ENCODE measurements around the gene IRAK4. TPM values are rescaled to one million over a fixed set of nuclear protein-coding genes. Genes with fewer than 3 reads are reported as not detected.
A peak's percentile ranks its signal among the peaks of the same experiment; 100 is the strongest.
"Not testable (repeated sequence)": the region's sequence is repeated elsewhere in the genome, so short reads cannot be mapped to it uniquely, and the experiment has no call there.

IRAK4 gene
- total RNA-seq = 14.3 TPM
- long read RNA-seq, full-length matches to known transcripts = 2 of 21 reads
- long read RNA-seq, partial matches to known transcripts = 7 of 21 reads
- long read RNA-seq, other reads (novel, unspliced or antisense) = 12 of 21 reads

DNA sequence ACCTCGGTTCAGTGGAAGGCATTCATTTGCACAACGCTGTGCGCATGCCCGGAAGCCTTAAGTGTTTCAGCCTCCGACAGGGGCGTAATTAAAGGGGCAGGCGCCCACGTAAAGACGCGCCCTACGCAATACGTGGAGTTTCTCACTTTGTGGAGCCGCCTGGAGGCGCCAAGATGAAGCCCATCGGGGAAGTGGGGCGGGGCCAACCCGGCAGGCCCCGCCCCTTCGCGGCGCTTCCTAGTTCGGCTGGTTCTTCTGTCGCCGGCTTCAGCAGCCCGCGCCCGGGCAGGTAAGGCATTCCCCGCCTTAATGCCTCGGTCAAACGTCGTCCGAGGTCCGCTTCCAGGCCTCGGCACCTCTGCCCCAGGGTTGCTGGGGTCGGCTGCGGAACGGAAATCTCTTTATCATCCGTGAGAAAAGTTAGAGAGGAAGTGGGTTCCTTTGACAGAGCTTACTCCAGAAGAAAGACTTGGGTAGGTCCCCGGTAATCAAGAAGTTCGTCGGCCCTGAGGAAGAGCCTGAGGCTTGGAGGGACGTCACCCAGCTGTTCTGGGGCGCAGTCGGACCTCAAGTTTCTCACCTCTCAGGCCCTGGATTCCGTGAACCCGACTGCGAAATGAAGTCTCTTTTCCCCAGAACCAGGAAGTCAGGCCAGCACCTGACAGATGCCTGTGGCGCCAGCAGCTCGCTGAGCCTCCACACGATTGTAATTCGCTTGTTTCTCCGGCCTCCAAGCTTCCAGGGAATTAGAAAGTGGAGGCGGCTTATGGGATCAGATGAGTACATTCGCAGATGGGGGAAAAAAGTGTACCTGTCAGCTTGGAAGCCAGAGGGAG, at the start of gene IRAK4, which contains the start of gene PUS7L:
TSS of gene IRAK4 (plus strand) at position 224 of the 836 bp plus-strand sequence. CDS start 9,161 bp downstream, outside the sequence.
TSS of gene PUS7L (minus strand) at position 63 of the 836 bp plus-strand sequence. CDS start 3,545 bp downstream, outside the sequence.
- peak; percentile 98 for DNase-seq (ENCODE audit: low spot score)

DNA sequence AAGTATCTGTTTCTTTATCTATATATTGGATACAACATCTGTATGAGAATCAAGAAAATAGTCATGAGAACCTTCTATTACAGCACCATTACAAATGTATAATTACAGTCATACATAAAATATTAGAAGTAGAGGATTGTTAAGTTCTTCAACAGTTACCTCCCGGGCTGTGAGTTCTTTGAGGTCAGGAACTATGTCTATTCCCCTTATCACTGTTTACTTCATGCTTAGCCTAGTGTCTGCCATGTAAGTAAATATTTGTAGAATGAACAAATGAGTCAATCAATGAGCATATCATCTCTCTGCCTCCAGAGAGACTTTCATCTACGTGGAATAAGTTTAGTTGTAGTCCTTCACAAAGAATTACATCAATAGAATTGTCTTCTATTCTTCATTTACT, 47.4 kb upstream of the IRAK4 start:
- no peak for DNase-seq (ENCODE audit: low spot score)

DNA sequence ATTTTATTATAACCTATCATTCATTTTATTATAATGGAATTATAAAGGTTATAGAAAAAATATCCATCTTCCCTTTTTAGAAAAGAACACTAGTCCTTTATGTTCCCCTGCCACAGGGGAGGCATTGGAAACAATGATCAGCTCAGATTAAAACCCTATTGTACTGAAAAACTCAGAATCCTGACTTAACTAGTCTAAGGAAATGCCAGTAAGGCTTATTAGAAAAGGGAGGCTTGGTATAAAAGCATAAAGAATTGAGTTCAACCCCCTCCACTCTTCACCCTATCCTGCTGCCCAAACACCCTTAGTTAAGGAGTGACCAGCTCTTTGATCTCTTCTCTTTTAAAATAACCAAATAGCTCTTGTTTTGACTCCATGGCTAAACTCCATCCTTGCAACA, 36.1 kb upstream of the IRAK4 start:
- DNase-seq (ENCODE audit: low spot score) = no peak

DNA sequence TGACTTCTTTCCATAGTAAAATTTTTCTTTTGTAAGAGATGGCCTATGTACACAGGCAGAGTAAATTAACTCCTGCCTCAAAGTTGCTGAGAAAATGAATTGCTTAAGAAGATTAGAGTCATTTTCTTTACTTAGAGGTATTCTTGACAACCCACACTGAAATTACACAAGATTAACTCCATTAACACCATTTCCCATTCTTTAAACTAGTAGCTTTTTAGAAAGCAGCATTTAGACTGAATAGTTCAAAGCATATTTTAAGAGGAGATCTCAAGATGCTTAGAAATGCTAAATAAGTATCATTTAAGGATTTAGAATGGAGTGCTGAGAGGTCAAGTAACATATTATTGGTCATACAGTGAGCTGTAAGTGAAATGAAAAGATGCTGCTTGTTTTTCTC, 35.6 kb upstream of the IRAK4 start:
- DNase-seq (ENCODE audit: low spot score) = no peak

DNA sequence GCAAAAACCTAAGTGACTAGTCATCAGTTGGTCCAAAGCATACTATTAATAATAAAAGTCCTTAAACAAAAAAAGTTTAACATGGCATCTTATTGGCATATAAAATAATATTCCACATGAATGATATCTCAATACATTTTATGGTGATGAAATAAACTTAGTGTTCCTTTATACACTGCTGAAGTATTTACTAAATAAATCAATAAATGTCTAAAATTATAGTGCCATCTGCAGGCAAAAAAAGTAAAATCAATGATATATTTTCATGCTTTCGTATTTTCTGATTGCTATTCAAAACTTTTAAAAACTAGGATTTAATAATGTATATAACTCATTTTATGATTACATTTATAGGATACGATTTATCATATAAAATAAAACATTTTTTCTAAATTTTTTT, 30.6 kb upstream of the IRAK4 start:
- DNase-seq (ENCODE audit: low spot score) = no peak

DNA sequence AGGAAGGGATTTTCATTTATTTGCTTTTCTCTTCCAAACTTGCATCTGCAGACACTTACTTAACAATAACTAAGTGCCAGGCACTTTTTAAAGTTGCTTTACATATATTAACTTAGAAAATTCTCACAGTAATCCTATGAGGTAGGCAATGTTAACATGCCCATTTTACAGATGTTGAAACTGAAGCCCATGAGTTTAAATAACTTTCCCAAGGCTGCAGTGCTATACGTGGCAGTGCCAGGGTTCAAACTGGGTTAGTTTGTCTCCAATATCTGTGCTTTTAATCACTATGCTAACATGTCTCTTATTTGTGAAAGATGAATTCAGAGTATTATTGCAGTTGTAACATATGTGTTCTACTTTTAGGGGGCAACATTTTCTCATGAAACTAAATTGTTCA, 30.1 kb upstream of the IRAK4 start:
- DNase-seq (ENCODE audit: low spot score) = no peak

DNA sequence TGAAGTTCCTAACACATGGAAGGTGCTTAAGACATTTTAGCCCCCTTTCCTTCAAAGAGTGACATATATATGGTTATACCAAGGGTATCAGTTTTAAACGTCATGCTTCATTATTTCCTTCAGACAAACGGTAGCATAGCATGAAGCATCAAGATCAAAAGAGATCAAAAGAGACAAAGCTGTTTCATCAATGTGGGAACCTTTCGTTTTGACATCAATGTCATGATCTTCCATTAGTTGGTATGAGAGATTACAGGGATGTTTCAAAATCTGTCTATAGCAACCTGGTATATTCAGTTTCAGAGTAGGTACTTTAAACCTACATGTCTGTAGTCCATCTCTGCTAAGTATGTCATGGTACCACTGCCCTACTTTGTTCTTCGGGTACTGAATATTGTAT, 28.5 kb upstream of the IRAK4 start:
- no peak for DNase-seq (ENCODE audit: low spot score)

DNA sequence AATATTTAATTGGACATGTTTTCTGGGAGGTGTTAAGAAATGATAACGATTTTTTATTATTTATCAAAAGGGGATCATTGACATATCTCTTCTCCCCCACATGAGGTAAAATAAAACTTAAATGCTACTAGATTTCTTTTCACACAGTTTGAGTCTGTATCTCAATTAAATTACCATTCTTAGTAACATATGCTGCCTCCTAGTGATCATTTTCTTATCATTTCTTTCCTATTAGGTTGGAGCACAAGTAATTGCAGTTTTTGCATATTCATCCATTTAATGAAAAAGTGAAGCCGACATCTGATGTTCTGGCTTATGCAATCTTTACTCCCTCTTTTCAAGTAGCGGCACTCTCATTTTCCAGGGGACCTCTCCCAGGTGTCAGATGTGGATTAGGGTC, 25.1 kb upstream of the IRAK4 start:
- DNase-seq (ENCODE audit: low spot score) = no peak

DNA sequence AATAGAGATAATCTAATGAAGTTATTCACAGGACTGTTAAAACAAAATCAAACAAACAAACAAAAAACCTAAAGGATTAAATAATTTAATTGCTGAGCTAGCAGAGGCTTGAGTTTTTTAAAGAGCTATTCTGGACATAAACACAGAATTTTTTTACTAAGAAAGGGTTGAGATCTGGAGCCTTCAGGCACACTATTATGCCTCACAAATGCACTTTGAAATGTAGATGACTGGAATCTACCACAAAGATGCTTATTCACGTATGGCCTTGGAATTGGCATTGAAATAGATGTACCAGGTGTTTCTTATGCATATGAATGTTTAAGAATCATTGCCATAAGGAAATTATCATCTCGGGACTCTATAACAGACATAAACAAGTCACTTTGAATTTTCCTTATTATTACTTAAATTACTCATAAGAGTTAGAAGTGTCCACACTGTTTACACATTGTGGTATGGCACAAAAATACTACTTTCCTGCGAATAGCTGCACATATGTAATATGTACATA, 21.8 kb upstream of the IRAK4 start:
- DNase-seq (ENCODE audit: low spot score) = no peak

DNA sequence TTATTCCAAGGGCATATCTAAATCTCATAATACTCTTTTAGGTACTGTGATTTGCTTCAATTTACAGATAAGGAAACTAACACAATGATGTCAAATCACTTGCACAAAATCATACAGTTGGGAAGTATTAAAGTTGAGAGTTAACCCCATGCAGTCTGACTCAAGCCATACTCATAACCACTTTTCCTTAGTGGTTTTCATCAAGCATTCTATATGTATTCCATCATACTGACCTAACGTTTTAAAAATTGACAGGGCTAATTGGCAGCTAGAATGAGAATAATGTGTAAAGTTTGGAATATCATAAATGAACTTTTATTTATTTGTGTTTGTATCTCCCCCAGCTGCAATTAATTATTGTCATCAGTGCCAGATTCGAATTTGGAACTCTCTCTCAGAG, 21.1 kb upstream of the IRAK4 start:
- DNase-seq (ENCODE audit: low spot score) = no peak

DNA sequence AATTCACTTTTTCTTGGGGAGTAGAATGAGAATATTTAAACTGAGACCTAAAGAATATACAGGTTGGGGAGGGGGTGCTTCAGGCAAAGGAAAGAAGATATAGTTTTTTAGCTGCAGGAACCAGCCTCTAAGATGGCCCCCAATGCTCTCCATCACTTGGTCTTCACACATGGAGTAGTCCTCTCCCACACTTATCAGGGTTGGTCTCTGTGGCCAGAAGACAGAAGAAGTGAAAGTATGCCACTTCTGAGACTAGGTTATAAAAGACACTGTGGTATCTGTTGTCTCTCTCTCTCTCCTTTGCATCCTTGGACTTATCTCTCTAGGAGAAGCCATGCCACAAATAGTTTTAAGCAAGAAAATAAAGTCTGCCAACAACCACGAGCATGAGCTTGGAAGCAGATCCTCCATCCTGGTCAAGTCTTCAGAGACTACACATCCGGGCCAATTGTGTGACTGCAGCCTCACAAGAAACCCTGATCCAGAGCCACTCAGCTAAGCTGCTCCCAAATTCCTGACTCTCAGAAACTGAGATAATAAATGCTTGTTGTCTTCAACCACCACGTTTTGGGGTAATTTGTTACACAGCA, 18.1 kb upstream of the IRAK4 start:
- no peak for DNase-seq (ENCODE audit: low spot score)

DNA sequence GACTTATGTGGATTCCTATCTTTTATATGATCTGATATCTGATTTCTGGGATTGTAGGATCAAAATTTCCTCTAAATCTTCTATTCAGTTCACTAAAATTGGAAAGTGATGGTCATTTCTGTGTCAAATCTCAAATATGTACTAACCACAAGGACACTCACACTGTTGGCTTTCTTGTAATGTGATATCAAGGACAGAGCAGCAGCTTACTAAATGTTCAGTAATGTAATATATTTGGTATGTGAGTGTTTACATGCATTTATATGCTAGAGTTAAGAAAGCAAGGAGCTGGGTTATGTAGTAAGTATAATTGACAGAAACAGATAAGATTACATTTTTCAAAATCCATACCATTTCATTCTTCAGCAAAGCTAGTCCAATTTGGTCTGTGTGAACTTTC, 16.6 kb upstream of the IRAK4 start:
- no peak for DNase-seq (ENCODE audit: low spot score)

DNA sequence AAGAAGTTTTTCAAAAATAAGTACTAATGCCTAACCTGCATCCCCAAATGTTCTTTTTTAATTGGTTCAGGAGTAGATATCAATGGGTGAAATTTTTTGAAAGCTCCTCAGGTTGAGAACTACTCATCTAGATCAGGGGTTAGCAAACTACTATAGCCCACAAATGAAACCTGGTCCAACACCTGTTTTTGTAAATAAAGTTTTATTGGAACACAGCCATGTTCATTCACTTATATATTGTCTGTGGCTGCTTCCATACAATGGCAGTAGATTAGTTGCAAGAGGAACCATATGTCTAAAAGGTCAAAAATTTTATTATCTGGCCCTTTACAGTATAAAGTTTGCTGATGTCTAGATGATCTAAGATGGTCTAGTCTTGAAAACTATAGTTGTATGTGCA, 13.9 kb upstream of the IRAK4 start:
- no peak for DNase-seq (ENCODE audit: low spot score)

DNA sequence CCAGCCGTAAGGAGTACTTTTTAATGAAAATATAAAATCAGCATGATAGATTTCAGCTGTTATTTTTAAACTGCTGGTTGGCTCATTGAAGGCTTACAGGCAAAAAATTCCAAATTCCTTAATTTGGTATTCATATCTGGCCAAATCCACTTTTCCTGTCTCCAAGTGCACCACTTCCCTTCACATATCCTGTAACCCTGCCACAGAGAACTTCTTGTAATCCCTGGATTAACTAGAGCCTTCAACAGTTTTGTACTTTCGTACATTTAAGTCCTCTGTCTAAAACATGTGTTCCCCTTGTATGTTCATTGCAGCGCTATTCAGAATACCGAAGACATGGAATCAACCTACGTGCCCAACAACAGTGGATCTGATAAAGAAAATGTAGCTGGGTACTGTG, 9.7 kb upstream of the IRAK4 start:
- DNase-seq (ENCODE audit: low spot score) = no peak

DNA sequence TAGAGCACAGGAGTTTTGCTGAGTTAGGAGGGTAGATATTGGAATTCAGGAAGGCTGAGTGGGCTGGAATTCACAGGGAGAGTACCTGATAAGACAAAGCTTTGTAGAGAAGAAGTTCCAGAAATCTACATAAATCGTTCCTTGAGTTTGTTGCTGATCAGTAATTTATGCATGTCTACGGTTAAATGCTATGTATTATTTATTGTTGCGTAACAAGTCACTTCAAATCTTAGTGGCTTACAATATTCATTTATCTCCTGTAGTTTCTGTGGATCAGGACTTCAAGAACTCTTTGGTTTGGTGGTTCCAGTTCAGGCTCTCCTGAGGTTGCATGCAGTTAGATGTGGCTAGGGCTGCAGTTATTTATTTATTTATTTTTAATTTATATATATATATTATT, 7.9 kb upstream of the IRAK4 start:
- no peak for DNase-seq (ENCODE audit: low spot score)

DNA sequence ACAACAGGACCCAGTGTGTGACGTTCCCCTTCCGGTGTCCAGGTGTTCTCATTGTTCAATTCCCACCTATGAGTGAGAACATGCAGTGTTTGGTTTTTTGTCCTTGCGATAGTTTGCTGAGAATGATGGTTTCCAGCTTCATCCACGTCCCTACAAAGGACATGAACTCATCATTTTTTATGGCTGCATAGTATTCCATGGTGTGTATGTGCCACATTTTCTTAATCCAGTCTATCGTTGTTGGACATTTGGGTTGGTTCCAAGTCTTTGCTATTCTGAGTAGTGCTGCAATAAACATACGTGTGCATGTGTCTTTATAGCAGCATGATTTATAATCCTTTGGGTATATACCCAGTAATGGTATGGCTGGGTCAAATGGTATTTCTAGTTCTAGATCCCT, 7.4 kb upstream of the IRAK4 start:
- not testable (repeated sequence) for DNase-seq (ENCODE audit: low spot score)

DNA sequence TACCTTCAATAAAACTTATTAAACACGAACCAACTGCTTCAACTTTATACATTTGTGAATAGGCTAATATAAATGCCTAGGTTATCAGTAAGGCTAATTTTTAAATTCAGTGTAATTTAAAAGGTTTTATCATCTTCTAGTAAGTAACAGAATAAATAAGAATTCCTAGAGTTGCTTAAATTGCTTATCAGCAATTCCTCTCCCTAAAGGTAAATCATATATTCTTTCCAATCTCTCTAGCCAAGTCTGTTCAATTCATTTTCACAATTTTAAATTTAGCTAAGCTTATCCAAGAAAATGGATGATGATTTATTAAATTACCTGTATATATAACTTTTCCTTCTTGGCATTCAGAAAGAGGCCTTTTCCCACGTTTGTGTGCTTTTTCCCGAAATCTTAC, 4.7 kb upstream of the IRAK4 start:
- no peak for DNase-seq (ENCODE audit: low spot score)

DNA sequence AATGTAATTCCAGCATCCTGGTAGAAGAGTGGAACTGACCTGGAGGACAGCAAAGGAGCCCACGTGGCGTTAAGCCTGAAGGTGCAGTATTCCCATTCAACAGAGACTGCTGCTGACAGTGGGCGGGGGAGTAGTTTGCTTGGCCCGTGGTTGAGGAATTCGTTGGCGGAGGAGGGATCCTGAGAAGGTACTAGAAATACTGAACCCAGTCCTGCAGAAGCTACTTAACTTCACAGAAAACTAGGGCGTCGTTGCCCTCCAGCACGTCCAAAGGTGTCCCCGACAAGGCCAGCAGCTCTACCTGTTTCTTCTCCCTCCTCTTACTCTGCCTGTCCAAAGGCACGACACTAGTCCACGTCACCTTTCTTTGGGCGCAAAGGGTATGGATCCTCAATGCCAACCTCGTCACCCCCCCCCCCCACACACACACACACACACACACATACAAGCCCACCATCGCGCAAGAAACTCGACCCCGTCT, 464 bp upstream of the IRAK4 start:
- DNase-seq (ENCODE audit: low spot score) = no peak

DNA sequence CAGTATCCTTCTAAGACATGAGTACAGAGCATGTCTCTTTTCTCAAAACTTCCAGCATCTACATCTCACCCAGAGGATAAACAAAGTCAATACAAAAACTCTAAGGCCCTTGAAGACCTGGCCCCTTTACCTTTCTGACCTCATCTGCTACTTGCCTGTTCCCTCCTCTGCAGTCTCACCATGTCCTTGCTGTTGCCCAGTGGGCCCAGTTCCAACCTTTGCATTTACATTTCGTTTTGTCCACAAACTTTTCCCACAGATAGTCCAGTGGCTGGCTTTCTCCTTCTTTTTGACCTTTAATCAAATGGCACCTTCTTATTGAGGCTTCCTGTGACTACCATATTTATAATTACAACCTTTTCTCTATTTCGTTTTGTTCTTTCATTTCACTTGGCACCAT, 1.6 kb downstream of the IRAK4 start:
- DNase-seq (ENCODE audit: low spot score) = no peak

DNA sequence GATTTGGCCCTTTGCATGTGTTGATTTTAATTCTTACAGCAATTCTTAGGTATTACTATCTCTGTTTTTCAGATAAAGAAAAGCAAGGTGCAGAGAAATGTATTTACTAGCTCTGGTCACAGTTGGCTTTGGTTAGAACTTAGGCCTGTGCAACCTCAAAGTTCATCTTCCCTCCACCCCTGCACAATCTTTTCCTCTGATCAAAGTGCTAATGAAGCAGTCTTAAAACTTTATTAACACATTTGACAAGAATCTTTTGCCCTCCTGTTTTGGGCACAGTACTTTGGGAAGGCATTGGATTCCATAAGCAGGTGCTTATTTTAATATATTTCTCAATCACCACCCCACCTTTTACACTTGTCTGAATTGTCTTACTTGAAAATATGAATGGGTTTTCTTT, 2.7 kb downstream of the IRAK4 start:
- no peak for DNase-seq (ENCODE audit: low spot score)

DNA sequence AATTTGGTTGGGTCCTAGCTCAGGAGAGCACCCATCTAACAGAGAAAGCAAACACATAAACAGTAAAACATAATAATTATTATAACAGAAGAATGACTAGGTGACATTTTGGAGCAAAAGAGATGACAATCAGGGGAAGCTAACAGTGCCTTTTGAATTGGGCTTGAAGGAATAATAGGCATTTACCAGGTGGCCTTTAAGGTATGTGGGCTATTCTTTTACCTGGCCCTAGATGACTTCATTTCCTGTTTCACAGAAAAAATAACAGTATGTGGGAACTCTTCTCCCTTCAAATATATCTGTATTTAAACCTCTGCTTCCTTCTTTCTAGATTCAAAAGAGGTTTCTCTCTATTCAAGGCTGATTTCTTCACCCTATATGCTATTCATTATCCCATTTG, 3.8 kb downstream of the IRAK4 start:
- no peak for DNase-seq (ENCODE audit: low spot score)

DNA sequence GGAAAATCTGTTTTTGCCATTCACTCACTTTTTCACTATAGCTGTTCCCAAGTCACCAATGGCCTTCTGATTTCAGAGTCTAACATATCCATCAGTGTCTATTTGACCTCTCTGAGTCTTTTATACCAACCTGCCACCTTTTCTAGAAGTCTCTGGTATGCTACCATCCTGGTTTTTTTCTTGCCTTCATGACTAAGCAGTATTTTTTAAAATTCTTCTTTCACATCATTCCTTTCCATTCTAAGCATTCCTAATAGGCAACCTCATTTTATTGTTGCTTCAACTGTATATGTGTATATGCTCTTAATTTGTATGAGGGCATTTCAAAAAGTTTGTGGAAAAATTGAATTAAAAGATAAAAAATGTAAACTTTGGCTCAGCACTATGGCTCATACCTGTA, 5.0 kb downstream of the IRAK4 start:
- DNase-seq (ENCODE audit: low spot score) = no peak
